ENCODE data around the gene SLCO4A1.

GRCh38 chr20:62665826-62666735, 23.8 kb downstream of the SLCO4A1 start:
- TF ChIP-seq POLR2AphosphoS5 (IDR thresholded peaks at IDR 0.05): no peak
- TF ChIP-seq CTCF (IDR thresholded peaks at IDR 0.05): no peak
- no peak for TF ChIP-seq EP300 (IDR thresholded peaks at IDR 0.05)
